Fibroblast of skin of scalp (primary cell): ENCODE measurements around the gene MTX3.

Source experiments
- DNase-seq: peaks from one replicate; pipeline ENCODE4 v3.0.0-alpha.2; 2013

The MTX3 gene

GRCh38 chr5:79932510-79933504, 58.3 kb downstream of the MTX3 start:
- DNase-seq: peak; percentile 61

- no peak for DNase-seq
Measured at GRCh38 chr5:79931866-79932265, 59.2 kb downstream of the MTX3 start.

- no peak for DNase-seq
Measured at GRCh38 chr5:79931409-79931808, 59.7 kb downstream of the MTX3 start.

- no peak for DNase-seq
Measured at GRCh38 chr5:79929095-79929494, 62.0 kb downstream of the MTX3 start.
